Measurements from ENCODE around the gene KCNIP4.

DNA sequence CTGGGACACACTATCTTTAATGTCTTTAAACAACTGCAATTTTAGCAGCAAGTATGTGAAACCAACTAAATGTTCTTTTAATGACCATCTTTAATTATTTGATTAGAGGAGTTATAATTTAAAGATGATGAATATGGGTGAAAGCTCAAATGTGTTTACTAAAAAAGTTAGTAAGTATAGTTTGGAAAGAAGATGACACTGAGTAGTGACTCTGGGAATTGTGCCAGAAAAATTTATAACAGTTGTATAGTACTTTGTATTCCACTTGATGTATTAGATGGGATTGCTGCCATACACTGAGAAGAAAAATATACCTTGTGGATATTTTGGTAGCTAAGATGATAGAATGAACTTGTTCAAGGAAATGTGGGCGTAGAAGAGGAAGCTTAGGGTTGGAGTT lies 1267.8 kb downstream of the KCNIP4 start:
- TF ChIP-seq, protein P1, sequence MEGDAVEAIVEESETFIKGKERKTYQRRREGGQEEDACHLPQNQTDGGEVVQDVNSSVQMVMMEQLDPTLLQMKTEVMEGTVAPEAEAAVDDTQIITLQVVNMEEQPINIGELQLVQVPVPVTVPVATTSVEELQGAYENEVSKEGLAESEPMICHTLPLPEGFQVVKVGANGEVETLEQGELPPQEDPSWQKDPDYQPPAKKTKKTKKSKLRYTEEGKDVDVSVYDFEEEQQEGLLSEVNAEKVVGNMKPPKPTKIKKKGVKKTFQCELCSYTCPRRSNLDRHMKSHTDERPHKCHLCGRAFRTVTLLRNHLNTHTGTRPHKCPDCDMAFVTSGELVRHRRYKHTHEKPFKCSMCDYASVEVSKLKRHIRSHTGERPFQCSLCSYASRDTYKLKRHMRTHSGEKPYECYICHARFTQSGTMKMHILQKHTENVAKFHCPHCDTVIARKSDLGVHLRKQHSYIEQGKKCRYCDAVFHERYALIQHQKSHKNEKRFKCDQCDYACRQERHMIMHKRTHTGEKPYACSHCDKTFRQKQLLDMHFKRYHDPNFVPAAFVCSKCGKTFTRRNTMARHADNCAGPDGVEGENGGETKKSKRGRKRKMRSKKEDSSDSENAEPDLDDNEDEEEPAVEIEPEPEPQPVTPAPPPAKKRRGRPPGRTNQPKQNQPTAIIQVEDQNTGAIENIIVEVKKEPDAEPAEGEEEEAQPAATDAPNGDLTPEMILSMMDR (conservative IDR thresholded peaks at IDR 0.05): no peak
- no peak for TF ChIP-seq EZH2 (IDR thresholded peaks at IDR 0.05; ENCODE audit: low read depth)
